ENCODE measurements around the gene CYP1B1.

DNA sequence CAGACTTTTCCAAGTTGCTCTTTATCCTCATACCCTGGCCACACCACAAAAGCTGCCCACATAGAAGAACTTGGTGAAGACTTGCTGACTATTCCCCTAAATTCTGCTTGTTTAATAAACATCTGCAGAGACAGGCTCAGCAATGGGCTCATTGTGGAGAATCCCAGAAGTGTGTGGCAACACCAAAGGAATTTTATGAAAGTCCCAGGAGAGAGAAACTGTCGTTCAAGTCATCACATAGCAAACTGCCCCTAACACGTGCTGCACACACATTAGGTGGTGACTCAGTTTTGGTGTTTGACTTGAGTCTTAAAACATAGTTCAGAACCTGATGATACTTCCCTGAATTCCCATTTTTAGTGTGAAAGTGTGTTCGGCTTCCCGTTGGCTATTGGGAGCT is 38.6 kb downstream of the CYP1B1 start:
- no peak for TF ChIP-seq POLR2A (IDR thresholded peaks at IDR 0.05)
- TF ChIP-seq CTCF (IDR thresholded peaks at IDR 0.05) = no peak
- TF ChIP-seq EP300 (IDR thresholded peaks at IDR 0.05) = no peak
- TF ChIP-seq POLR2AphosphoS5 (IDR thresholded peaks at IDR 0.05) = no peak

Data from upper lobe of left lung (tissue), 4 donors.